KBM-7 (cell line): ENCODE measurements around the gene ABCA4.

Experiments
- DNase-seq: peaks from one replicate; pipeline ENCODE4 v3.0.0-alpha.2; 2015
- in situ Hi-C: fragments of 300-500 bp; cut with MboI; formaldehyde crosslinking; loops from 2 replicates; pipeline ENCODE4 v1.14.3; 2020; ENCODE audit warnings: low sequenced_read_pairs, low pct_unique_long_range_greater_than_20kb, mixed read lengths

The ABCA4 gene

GRCh38 chr1:94068096-94068998, 52.6 kb downstream of the ABCA4 start:
- no peak for DNase-seq
- in situ Hi-C loops: loop anchor here (25.0 kb wide), 2 partner anchors 169 to 394 kb away; partner anchors contain the start of gene ARHGAP29

GRCh38 chr1:94067196-94067595, 53.8 kb downstream of the ABCA4 start:
- in situ Hi-C loops: loop anchor here (25.0 kb wide), 2 partner anchors 170 to 395 kb away; partner anchors contain the start of gene ARHGAP29
- no peak for DNase-seq

GRCh38 chr1:94063379-94063778, 57.6 kb downstream of the ABCA4 start:
- no peak for DNase-seq
- in situ Hi-C loops: loop anchor here (25.0 kb wide), 2 partner anchors 174 to 399 kb away; partner anchors contain the start of gene ARHGAP29

GRCh38 chr1:94061513-94062443, 59.2 kb downstream of the ABCA4 start:
- DNase-seq: peak; percentile 75
- in situ Hi-C loops: loop anchor here (25.0 kb wide), 2 partner anchors 176 to 401 kb away; partner anchors contain the start of gene ARHGAP29

- no peak for DNase-seq
- in situ Hi-C loops: loop anchor here (25.0 kb wide), 2 partner anchors 177 to 402 kb away; partner anchors contain the start of gene ARHGAP29
Observed at GRCh38 chr1:94060720-94061119, 60.2 kb downstream of the ABCA4 start.

GRCh38 chr1:94058766-94059165, 62.2 kb downstream of the ABCA4 start:
- in situ Hi-C loops: loop anchor here (25.0 kb wide), 2 partner anchors 179 to 404 kb away; partner anchors contain the start of gene ARHGAP29

GRCh38 chr1:94056996-94057395, 64.0 kb downstream of the ABCA4 start:
- in situ Hi-C loops: loop anchor here (25.0 kb wide), 2 partner anchors 180 to 405 kb away; partner anchors contain the start of gene ARHGAP29
- DNase-seq: no peak

More at GRCh38 chr1:94058766-94059165, 62.2 kb downstream of the ABCA4 start:
- no peak for DNase-seq

GRCh38 chr1:94056171-94056570, 64.8 kb downstream of the ABCA4 start:
- in situ Hi-C loops: loop anchor here (25.0 kb wide), 2 partner anchors 181 to 406 kb away; partner anchors contain the start of gene ARHGAP29
- DNase-seq: no peak

- no peak for DNase-seq
- in situ Hi-C loops: loop anchor here (25.0 kb wide), 2 partner anchors 182 to 407 kb away; partner anchors contain the start of gene ARHGAP29
Observed at GRCh38 chr1:94055459-94056122, 65.4 kb downstream of the ABCA4 start.

GRCh38 chr1:94050675-94051074, 70.3 kb downstream of the ABCA4 start:
- DNase-seq: no peak
- in situ Hi-C loops: loop anchor here (25.0 kb wide), 2 partner anchors 187 to 412 kb away; partner anchors contain the start of gene ARHGAP29

GRCh38 chr1:94050254-94050653, 70.7 kb downstream of the ABCA4 start:
- in situ Hi-C loops: loop anchor here (25.0 kb wide), 2 partner anchors 187 to 412 kb away; partner anchors contain the start of gene ARHGAP29
- no peak for DNase-seq

- no peak for DNase-seq
- in situ Hi-C loops: loop anchor here (25.0 kb wide), 2 partner anchors 188 to 413 kb away; partner anchors contain the start of gene ARHGAP29
Observed at GRCh38 chr1:94049791-94050190, 71.2 kb downstream of the ABCA4 start.

GRCh38 chr1:94048413-94049164, 72.4 kb downstream of the ABCA4 start:
- in situ Hi-C loops: no loop called here
- no peak for DNase-seq

- DNase-seq: no peak
- in situ Hi-C loops: no loop called here
Observed at GRCh38 chr1:94047949-94048348, 73.0 kb downstream of the ABCA4 start.

GRCh38 chr1:94045465-94046056, 75.4 kb downstream of the ABCA4 start:
- DNase-seq: peak; percentile 63
- in situ Hi-C loops: no loop called here

GRCh38 chr1:94044891-94045290, 76.1 kb downstream of the ABCA4 start:
- DNase-seq: no peak
- in situ Hi-C loops: no loop called here

GRCh38 chr1:94044290-94044790, 76.6 kb downstream of the ABCA4 start:
- in situ Hi-C loops: no loop called here

More at GRCh38 chr1:94044290-94044790, 76.6 kb downstream of the ABCA4 start:
- DNase-seq: peak; percentile 42
